GM18909 (cell line): ENCODE results near the gene DYSF.
"Not testable (repeated sequence)": the region's sequence is repeated elsewhere in the genome, so short reads cannot be mapped to it uniquely, and the experiment has no call there.

ENCODE experiments used
- ATAC-seq: cut with Tn5 transposase; IDR thresholded peaks from one replicate; pipeline ENCODE4 v1.9.1; 2021; ENCODE audit warnings: mild to moderate bottlenecking; ENCODE audit not compliant: unreplicated experiment, poor library complexity

Gene DYSF

GRCh38 chr2:71469403-71470398, 16.3 kb downstream of the DYSF start:
- no peak for ATAC-seq

GRCh38 chr2:71471276-71471675, 17.9 kb downstream of the DYSF start:
- ATAC-seq, result no peak

GRCh38 chr2:71472019-71472418, 18.7 kb downstream of the DYSF start:
- no peak for ATAC-seq

- no peak for ATAC-seq
These were observed 20.1 kb downstream of the DYSF start for GRCh38 chr2:71473346-71474031.

GRCh38 chr2:71474116-71474743, 20.9 kb downstream of the DYSF start:
- ATAC-seq, result no peak

- ATAC-seq, result no peak
These were observed 21.5 kb downstream of the DYSF start for GRCh38 chr2:71474744-71475397.

- no peak for ATAC-seq
These were observed 23.1 kb downstream of the DYSF start for GRCh38 chr2:71476495-71476894.

- ATAC-seq, result no peak
These were observed 23.9 kb downstream of the DYSF start for GRCh38 chr2:71477231-71477691.

- ATAC-seq, result no peak
These were observed 25.4 kb downstream of the DYSF start for GRCh38 chr2:71478806-71479205.

- ATAC-seq, result no peak
These were observed 25.9 kb downstream of the DYSF start for GRCh38 chr2:71479261-71479660.

- ATAC-seq, result no peak
These were observed 27.8 kb downstream of the DYSF start for GRCh38 chr2:71481111-71481510.

GRCh38 chr2:71482055-71482454, 28.7 kb downstream of the DYSF start:
- ATAC-seq, result no peak

GRCh38 chr2:71483246-71483645, 29.9 kb downstream of the DYSF start:
- no peak for ATAC-seq

GRCh38 chr2:71484354-71484753, 31.0 kb downstream of the DYSF start:
- ATAC-seq, result no peak

GRCh38 chr2:71486881-71487640, 33.7 kb downstream of the DYSF start:
- ATAC-seq, result no peak

- ATAC-seq, result not testable (repeated sequence)
These were observed 38.2 kb downstream of the DYSF start for GRCh38 chr2:71491551-71491950.

- no peak for ATAC-seq
These were observed 38.8 kb downstream of the DYSF start for GRCh38 chr2:71492112-71492511.

GRCh38 chr2:71494091-71494490, 40.7 kb downstream of the DYSF start:
- ATAC-seq, result no peak

- ATAC-seq, result no peak
These were observed 41.3 kb downstream of the DYSF start for GRCh38 chr2:71494523-71495155.
